ENCODE results near the gene ARHGEF3.

- TF ChIP-seq CTCF (IDR thresholded peaks at IDR 0.05): no peak
- no peak for TF ChIP-seq POLR2A (IDR thresholded peaks at IDR 0.05)
These were observed 9.9 kb upstream of the ARHGEF3 start for GRCh38 chr3:56811546-56812202.

Measured in uterus (tissue), 2 donors.